Liver (tissue), 9 donors: ENCODE measurements around the gene SMPD1. TPM values are rescaled to one million over a fixed set of nuclear protein-coding genes. Genes with fewer than 3 reads are reported as not detected.

ENCODE experiments used
- DNase-seq: peaks from one replicate; pipeline ENCODE4 v3.0.0-alpha.2; 2017; ENCODE audit warnings: low spot score
- H3K27ac ChIP-seq, 2 donors: one replicate each; pipeline ENCODE4 v1.7.0; 2013; ENCODE audit warnings: inconsistent platforms in 2 of 2, low read length in 2 of 2, control low read depth in 1 of 2, low read depth in 1 of 2, mild to moderate bottlenecking in 1 of 2
- H3K27me3 ChIP-seq, 4 donors: one replicate each; pipeline versions ENCODE4 v1.6.1 to v1.7.0; 2013; ENCODE audit warnings: low read length in 3 of 4, inconsistent platforms in 1 of 4, mild to moderate bottlenecking in 1 of 4, moderate library complexity in 1 of 4; ENCODE audit not compliant: control insufficient read depth in 4 of 4, insufficient read depth in 4 of 4
- H3K36me3 ChIP-seq, 4 donors: one replicate each; pipeline versions ENCODE4 v1.6.1 to v1.7.0; 2013; ENCODE audit warnings: low read length in 3 of 4, mild to moderate bottlenecking in 3 of 4, low read depth in 1 of 4, moderate library complexity in 1 of 4; ENCODE audit not compliant: control insufficient read depth in 4 of 4, insufficient read depth in 3 of 4
- H3K4me1 ChIP-seq, 4 donors: one replicate each; pipeline versions ENCODE4 v1.6.1 to v1.7.0; 2013; ENCODE audit warnings: low read length in 3 of 4, mild to moderate bottlenecking in 3 of 4, moderate library complexity in 1 of 4; ENCODE audit not compliant: control insufficient read depth in 4 of 4, insufficient read depth in 4 of 4
- H3K4me3 ChIP-seq, 3 donors: one replicate each; pipeline versions ENCODE4 v1.6.1 to v1.7.0; 2013; ENCODE audit warnings: low read length in 3 of 3, control low read depth in 1 of 3, low read depth in 1 of 3, mild to moderate bottlenecking in 1 of 3
- H3K9ac ChIP-seq, 2 donors: one replicate each; pipeline ENCODE4 v1.7.0; 2013; ENCODE audit warnings: low read length in 2 of 2, mild to moderate bottlenecking in 2 of 2, moderate library complexity in 2 of 2, control low read depth in 1 of 2, low read depth in 1 of 2
- H3K9me3 ChIP-seq, 4 donors: one replicate each; pipeline versions ENCODE4 v1.6.1 to v1.7.0; 2013; ENCODE audit warnings: low read length in 3 of 4; ENCODE audit not compliant: control insufficient read depth in 4 of 4
- ATF3 ChIP-seq: IDR thresholded peaks from 2 replicates; pipeline ENCODE4 v1.6.1; 2016; ENCODE audit warnings: antibody characterized with exemption
- EGR1 ChIP-seq, 2 donors: IDR thresholded peaks; 2 replicates each; pipeline ENCODE4 v1.6.1; 2016 to 2018; ENCODE audit warnings: antibody characterized with exemption in 2 of 2, low read depth in 2 of 2
- FOXA1 ChIP-seq: IDR thresholded peaks from 2 replicates; pipeline ENCODE4 v1.6.1; 2016; ENCODE audit warnings: antibody characterized with exemption
- FOXA2 ChIP-seq: IDR thresholded peaks from 2 replicates; pipeline ENCODE4 v1.6.1; 2016; ENCODE audit warnings: antibody characterized with exemption
- GABPA ChIP-seq, 2 donors: IDR thresholded peaks in 1 of 2; conservative IDR thresholded peaks in 1 of 2; 2 replicates each; pipeline ENCODE4 v1.6.1; 2016; ENCODE audit warnings: antibody characterized with exemption in 2 of 2, mild to moderate bottlenecking in 1 of 2, moderate library complexity in 1 of 2
- HNF4A ChIP-seq, 2 donors: conservative IDR thresholded peaks; 2 replicates each; pipeline ENCODE4 v1.6.1; 2016; ENCODE audit warnings: antibody characterized with exemption in 2 of 2, mild to moderate bottlenecking in 2 of 2
- HNF4G ChIP-seq: IDR thresholded peaks from 2 replicates; pipeline ENCODE4 v1.6.1; 2016; ENCODE audit warnings: antibody characterized with exemption
- NR2F2 ChIP-seq: IDR thresholded peaks from 2 replicates; pipeline ENCODE4 v1.6.1; 2016; ENCODE audit warnings: antibody characterized with exemption
- RAD21 ChIP-seq, 2 donors: IDR thresholded peaks; 2 replicates each; pipeline ENCODE4 v1.6.1; 2016; ENCODE audit warnings: antibody characterized with exemption in 2 of 2, mild to moderate bottlenecking in 2 of 2
- RXRA ChIP-seq, 2 donors: IDR thresholded peaks; 2 replicates each; pipeline ENCODE4 v1.6.1; 2017 to 2018; ENCODE audit warnings: antibody characterized with exemption in 2 of 2, mild to moderate bottlenecking in 1 of 2
- SP1 ChIP-seq: IDR thresholded peaks from 2 replicates; pipeline ENCODE4 v1.6.1; 2018; ENCODE audit warnings: antibody characterized with exemption, mild to moderate bottlenecking
- TAF1 ChIP-seq: conservative IDR thresholded peaks from 2 replicates; pipeline ENCODE4 v1.6.1; 2016; ENCODE audit warnings: antibody characterized with exemption, mild to moderate bottlenecking
- YY1 ChIP-seq: IDR thresholded peaks from 2 replicates; pipeline ENCODE4 v1.6.1; 2016; ENCODE audit warnings: antibody characterized with exemption, mild to moderate bottlenecking
- ZBTB33 ChIP-seq: IDR thresholded peaks from 2 replicates; pipeline ENCODE4 v1.6.1; 2016; ENCODE audit warnings: antibody characterized with exemption
- WGBS: extraction: QIAGEN DNeasy Blood & Tissue Kit; methylation state at CpG from one replicate; pipeline ENCODE4 v1.1.7; 2013; 5-methylcytosine and 5-hydroxymethylcytosine counted together
- polyA plus RNA-seq, 2 donors: library from polyadenylated mRNA; stranded (reverse) in 1 of 2; unstranded in 1 of 2; fragments of 200-250 nt in 1 of 2; fragments of >200 nt in 1 of 2; fragmentation: Nextera tagmentation in 1 of 2; extraction: Ambion mirVana in 1 of 2; gene quantifications; one replicate each; pipeline versions ENCODE4 v1.2.1 to v1.2.3, GENCODE V29; 2013 to 2015
- total RNA-seq, 2 donors: library from RNA; depleted of rRNA; stranded (reverse); fragments of >200 nt; gene quantifications; one replicate each; pipeline ENCODE4 v1.2.3, GENCODE V29; 2014
- TF ChIP-seq, protein P1 (sequence below): IDR thresholded peaks from 2 replicates; pipeline ENCODE4 v1.6.1; 2016; ENCODE audit warnings: antibody characterized with exemption
- TF ChIP-seq, protein P2 (sequence below): fragments of 150-350 bp; IDR thresholded peaks from 2 replicates; pipeline ENCODE4 v1.5.1; 2017; ENCODE audit warnings: improper control_type of control experiment, low read depth, low read length; ENCODE audit not compliant: missing input control
- donor health status: healthy.
- donor health status: healthy.
- donor health status: healthy.
- donor health status: healthy.
- donor health status: healthy.

Gene SMPD1
- total and polyA plus RNA-seq, 4 donors: 15.4 to 91.6 (median 45.4) TPM

DNA sequence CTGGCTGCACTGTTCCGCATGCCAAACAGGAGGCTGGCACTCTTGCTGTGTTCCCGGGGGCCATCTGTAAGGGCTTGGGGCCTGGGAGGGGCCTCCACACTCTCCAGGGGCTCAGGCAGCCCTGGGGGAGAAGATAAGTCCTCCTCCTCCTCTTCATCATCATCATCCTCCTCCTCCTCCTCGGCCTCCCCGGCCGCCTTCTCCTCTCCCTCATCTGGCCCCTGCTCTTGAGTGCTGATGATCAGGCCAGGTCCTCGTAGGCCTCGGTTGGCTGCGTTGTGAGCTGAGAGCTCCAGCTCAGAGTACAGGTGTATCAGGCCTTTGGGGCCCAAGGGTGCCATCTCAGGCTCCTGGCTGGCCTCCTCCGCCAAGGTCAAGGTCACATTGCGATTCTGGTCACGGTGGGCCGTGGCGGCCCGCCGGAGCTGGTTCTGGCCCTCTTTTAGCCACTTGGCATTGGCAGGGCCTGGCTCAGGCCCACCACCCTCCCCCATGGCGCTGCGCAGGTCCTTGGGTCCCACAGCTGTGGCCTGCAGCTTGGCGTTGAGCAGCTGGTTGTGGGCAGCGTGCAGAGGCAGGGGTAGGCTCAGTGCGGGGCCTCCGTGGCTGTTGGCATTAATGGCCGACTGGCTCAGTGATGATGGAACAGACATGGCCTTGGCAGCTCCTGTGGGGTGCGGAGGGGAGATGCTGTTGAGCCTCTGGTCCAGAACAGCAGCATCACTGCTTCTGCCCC, 20.6 kb downstream of the SMPD1 start (continued):
- TF ChIP-seq ZBTB33 (no peak), RXRA (IDR thresholded peaks at IDR 0.05) (no peak), HNF4A (conservative IDR thresholded peaks at IDR 0.05) (no peak)

DNA sequence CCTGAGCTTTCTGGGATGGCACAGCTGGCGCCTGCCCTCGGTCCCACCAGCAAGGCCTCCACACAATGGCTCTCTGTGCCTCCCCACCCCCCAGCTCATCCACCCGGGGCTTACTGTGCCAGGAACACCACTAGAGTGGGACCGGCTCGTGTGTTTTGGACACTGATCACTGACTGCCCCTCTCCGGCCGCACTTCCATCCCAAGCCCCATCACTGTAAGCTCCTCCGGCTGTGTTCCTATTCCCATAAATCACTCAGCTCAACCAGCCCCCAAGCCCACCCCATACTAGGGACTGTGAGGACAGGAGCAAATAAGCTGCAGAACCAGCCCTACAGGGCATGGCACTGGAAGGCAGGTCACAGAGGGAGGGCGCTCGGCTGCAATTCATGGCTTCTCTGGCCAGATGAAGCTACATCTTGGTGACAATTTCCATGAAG, 21.3 kb downstream of the SMPD1 start:
- WGBS: 88% methylated on average over 10 of the region's 10 CpGs
- H3K9ac ChIP-seq: no peak overlapping the region
- no peak for DNase-seq
- TF ChIP-seq ATF3: no peak
- no peak for TF ChIP-seq RXRA (IDR thresholded peaks at IDR 0.05)
- no peak for TF ChIP-seq FOXA1
- no peak overlapping the region for H3K27ac ChIP-seq
- H3K27me3 ChIP-seq: no peaks in the 10 kb centered on the region
- peaks cover 0 to 6% (median under 1%) of the 10 kb centered on the region in 4 donors for H3K36me3 ChIP-seq
- peaks cover 0 to 1% (median 0%) of the 10 kb centered on the region in 4 donors for H3K4me1 ChIP-seq
- no peak overlapping the region for H3K4me3 ChIP-seq
- H3K9me3 ChIP-seq: no peaks in the 10 kb centered on the region

DNA sequence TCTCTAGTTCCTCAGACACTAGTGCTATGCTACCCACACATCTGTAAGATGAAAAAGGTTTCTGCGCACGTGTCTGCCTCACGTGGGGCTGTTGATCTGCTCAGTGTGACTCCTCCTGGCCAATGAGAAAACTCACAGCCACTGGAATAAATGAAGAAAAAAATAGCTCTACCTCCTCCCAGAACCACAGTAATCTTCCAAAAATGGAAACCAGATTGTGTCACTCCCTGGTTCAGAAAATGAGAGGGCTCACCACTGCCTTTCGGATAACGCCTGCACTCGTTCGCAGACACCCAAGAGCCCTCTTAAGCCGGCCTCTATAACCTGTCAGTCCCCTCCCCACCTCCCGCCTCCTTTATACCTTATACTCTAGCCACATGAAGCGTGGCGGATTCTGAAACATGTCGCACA, 23.5 kb downstream of the SMPD1 start:
- Histone ChIP-seq H3K9ac (no peak overlapping the region), H3K9me3 (no peaks in the 10 kb centered on the region), H3K27me3 (no peaks in the 10 kb centered on the region), H3K4me1 (no peaks in the 10 kb centered on the region), H3K4me3 (no peak overlapping the region), H3K36me3 (peaks cover 0 to 6% (median under 1%) of the 10 kb centered on the region in 4 donors), H3K27ac (no peak overlapping the region)
- DNase-seq: no peak
- TF ChIP-seq HNF4A (conservative IDR thresholded peaks at IDR 0.05) (no peak), FOXA2 (no peak), HNF4G (no peak), RXRA (IDR thresholded peaks at IDR 0.05) (no peak)
- TF ChIP-seq, protein P1, sequence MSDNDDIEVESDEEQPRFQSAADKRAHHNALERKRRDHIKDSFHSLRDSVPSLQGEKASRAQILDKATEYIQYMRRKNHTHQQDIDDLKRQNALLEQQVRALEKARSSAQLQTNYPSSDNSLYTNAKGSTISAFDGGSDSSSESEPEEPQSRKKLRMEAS: no peak
- TF ChIP-seq, protein P2, sequence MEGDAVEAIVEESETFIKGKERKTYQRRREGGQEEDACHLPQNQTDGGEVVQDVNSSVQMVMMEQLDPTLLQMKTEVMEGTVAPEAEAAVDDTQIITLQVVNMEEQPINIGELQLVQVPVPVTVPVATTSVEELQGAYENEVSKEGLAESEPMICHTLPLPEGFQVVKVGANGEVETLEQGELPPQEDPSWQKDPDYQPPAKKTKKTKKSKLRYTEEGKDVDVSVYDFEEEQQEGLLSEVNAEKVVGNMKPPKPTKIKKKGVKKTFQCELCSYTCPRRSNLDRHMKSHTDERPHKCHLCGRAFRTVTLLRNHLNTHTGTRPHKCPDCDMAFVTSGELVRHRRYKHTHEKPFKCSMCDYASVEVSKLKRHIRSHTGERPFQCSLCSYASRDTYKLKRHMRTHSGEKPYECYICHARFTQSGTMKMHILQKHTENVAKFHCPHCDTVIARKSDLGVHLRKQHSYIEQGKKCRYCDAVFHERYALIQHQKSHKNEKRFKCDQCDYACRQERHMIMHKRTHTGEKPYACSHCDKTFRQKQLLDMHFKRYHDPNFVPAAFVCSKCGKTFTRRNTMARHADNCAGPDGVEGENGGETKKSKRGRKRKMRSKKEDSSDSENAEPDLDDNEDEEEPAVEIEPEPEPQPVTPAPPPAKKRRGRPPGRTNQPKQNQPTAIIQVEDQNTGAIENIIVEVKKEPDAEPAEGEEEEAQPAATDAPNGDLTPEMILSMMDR: no peak
- WGBS: 96% methylated on average over 12 of the region's 12 CpGs

DNA sequence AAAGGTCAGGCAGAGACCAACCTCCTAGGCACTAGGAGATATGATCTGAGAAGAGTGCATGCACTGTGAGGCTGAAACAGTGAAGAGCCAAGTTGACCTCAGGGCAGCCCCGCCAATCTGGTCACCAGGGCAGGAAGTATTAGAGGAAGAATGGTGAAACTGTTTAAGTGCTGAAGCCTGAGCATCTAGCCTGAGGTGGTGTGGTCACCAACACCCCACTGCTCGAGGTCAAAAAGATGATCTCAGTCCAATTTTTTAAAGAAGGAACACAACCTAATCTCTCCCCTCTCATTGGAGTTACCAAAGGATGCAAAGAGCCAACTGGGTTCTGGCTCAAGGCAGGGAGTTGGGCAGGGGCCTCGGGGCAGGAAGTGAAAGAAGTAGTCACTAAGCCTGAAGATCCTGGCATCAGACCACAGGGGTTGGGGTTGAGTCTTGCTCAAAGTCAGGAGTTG, 24.6 kb downstream of the SMPD1 start:
- Histone ChIP-seq H3K4me3 (no peak overlapping the region), H3K4me1 (peaks cover 0 to 8% (median 2%) of the 10 kb centered on the region in 4 donors), H3K9me3 (no peaks in the 10 kb centered on the region), H3K9ac (no peak overlapping the region), H3K36me3 (peaks cover 0 to 6% (median under 1%) of the 10 kb centered on the region in 4 donors), H3K27ac (no peak overlapping the region), H3K27me3 (no peaks in the 10 kb centered on the region)
- WGBS: 76% methylated on average over 3 of the region's 3 CpGs
- no peak for DNase-seq
- no peak for TF ChIP-seq HNF4G
- TF ChIP-seq GABPA (IDR thresholded peaks at IDR 0.05 in 1 of 2, conservative IDR thresholded peaks at IDR 0.05 in 1 of 2): no peak
- no peak for TF ChIP-seq TAF1
- TF ChIP-seq HNF4A (conservative IDR thresholded peaks at IDR 0.05): no peak
- TF ChIP-seq SP1: no peak
- TF ChIP-seq FOXA2: no peak
- TF ChIP-seq RXRA (IDR thresholded peaks at IDR 0.05): no peak
- no peak for TF ChIP-seq NR2F2
- no peak for TF ChIP-seq YY1
- TF ChIP-seq, protein P2: no peak
- TF ChIP-seq, protein P1: no peak
- no peak for TF ChIP-seq EGR1 (IDR thresholded peaks at IDR 0.05; ENCODE audit: low read depth in 2 of 2)
- TF ChIP-seq RAD21 (IDR thresholded peaks at IDR 0.05): no peak
- TF ChIP-seq FOXA1: no peak
- TF ChIP-seq ATF3: no peak
